GM12878 (cell line): Measurements from ENCODE around the gene TATDN2. TPM values are rescaled to one million over a fixed set of nuclear protein-coding genes. Genes with fewer than 3 reads are reported as not detected.

Experiments
- BCL11A ChIP-seq: IDR thresholded peaks from 2 replicates; pipeline ENCODE4 v1.6.1; 2011; ENCODE audit warnings: low read depth, low read length
- CBFB ChIP-seq: IDR thresholded peaks from 2 replicates; pipeline ENCODE4 v1.6.1; 2016; ENCODE audit warnings: antibody characterized with exemption, low read depth
- CHD2 ChIP-seq: IDR thresholded peaks from 2 replicates; pipeline ENCODE4 v1.6.1; 2011; ENCODE audit warnings: low read depth, low read length, improper control_type of control experiment, borderline replicate concordance
- CREM ChIP-seq: IDR thresholded peaks from 2 replicates; pipeline ENCODE4 v1.6.1; 2014; ENCODE audit warnings: antibody characterized with exemption, low read depth
- DPF2 ChIP-seq: fragments of 450-650 bp; IDR thresholded peaks from 2 replicates; pipeline ENCODE4 v1.6.1; 2017; ENCODE audit warnings: mild to moderate bottlenecking
- HCFC1 ChIP-seq: fragments of 150-350 bp; IDR thresholded peaks from 2 replicates; pipeline ENCODE4 v1.6.1; 2014; ENCODE audit warnings: low read length
- NFIC ChIP-seq: IDR thresholded peaks from 2 replicates; pipeline ENCODE4 v1.6.1; 2012; ENCODE audit warnings: low read depth, mild to moderate bottlenecking, inconsistent platforms, low read length, moderate library complexity
- NRF1 ChIP-seq: conservative IDR thresholded peaks from 2 replicates; pipeline ENCODE4 v1.6.1; 2011; ENCODE audit warnings: mild to moderate bottlenecking, low read depth, low read length, improper control_type of control experiment
- PML ChIP-seq: IDR thresholded peaks from 2 replicates; pipeline ENCODE4 v1.6.1; 2012; ENCODE audit warnings: low read length, inconsistent platforms
- RBBP5 ChIP-seq: fragments of 200-600 bp; sonication (generic); conservative IDR thresholded peaks from 2 replicates; pipeline ENCODE4 v1.6.1; 2016
- SMARCA5 ChIP-seq: fragments of 450-650 bp; IDR thresholded peaks from 2 replicates; pipeline ENCODE4 v1.6.1; 2017; ENCODE audit warnings: mild to moderate bottlenecking
- SPI1 ChIP-seq: IDR thresholded peaks from 2 replicates; pipeline ENCODE4 v1.6.1; 2011; ENCODE audit warnings: low read depth, mild to moderate bottlenecking, low read length, moderate library complexity, borderline replicate concordance; ENCODE audit not compliant: insufficient read depth
- USF1 ChIP-seq: IDR thresholded peaks from 2 replicates; pipeline ENCODE4 v1.6.1; 2011; ENCODE audit warnings: borderline replicate concordance, low read depth, mild to moderate bottlenecking, moderate library complexity, mixed read lengths, low read length; ENCODE audit not compliant: insufficient read depth; ENCODE audit errors: extremely low read length
- ZBTB11 ChIP-seq: fragments of 450-650 bp; formaldehyde crosslinking; IDR thresholded peaks from 2 replicates; pipeline ENCODE4 v1.5.0; 2022; ENCODE audit warnings: mild to moderate bottlenecking, missing genetic modification characterization
- ZBTB4 ChIP-seq: fragments of 450-650 bp; formaldehyde crosslinking; IDR thresholded peaks from 2 replicates; pipeline ENCODE4 v1.4.0; 2022; ENCODE audit warnings: mild to moderate bottlenecking, moderate library complexity
- ZNF207 ChIP-seq: fragments of 450-650 bp; IDR thresholded peaks from 2 replicates; pipeline ENCODE4 v1.6.1; 2014; ENCODE audit warnings: antibody characterized with exemption, mild to moderate bottlenecking, borderline replicate concordance
- ZNF274 ChIP-seq: IDR thresholded peaks from one replicate; pipeline ENCODE4 v1.8.0; 2011; ENCODE audit not compliant: insufficient read length, insufficient read depth
- ZNF687 ChIP-seq: fragments of 450-650 bp; IDR thresholded peaks from 2 replicates; pipeline ENCODE4 v1.6.1; 2017; ENCODE audit warnings: mild to moderate bottlenecking, moderate library complexity
- polyA plus RNA-seq, 11 experiments: library from polyadenylated mRNA; depleted of rRNA in 4 of 11; unstranded in 6 of 11; stranded (reverse) in 5 of 11; fragments of >200 nt; fragmentation: Nextera tagmentation in 4 of 11; fragmentation: Illumina TruSeq in 1 of 11; extraction: Ambion mirVana in 4 of 11; extraction: Trizol in 1 of 11; gene quantifications; 1 replicate in 1 of 11; 2 replicates in 10 of 11; pipeline versions ENCODE4 v1.2.1 to v1.2.3, GENCODE V29; 2011 to 2016; ENCODE audit warnings: inconsistent platforms in 2 of 11, missing spikeins in 2 of 11, low read depth in 1 of 11
- total RNA-seq, 4 experiments: library from RNA; depleted of rRNA in 3 of 4; stranded (reverse); fragments of >200 nt in 3 of 4; fragmentation: Illumina TruSeq in 1 of 4; extraction: Trizol in 1 of 4; gene quantifications; 2 replicates each; pipeline versions ENCODE4 v1.2.1 to v1.2.3, GENCODE V29; 2013 to 2021

Gene TATDN2
- total and polyA plus RNA-seq, 10 of the 15 experiments (the other 5 are each of a cell fraction or from before 2014, with no cell fraction given) = 4.2 to 36.5 (median 15.8) TPM

- TF ChIP-seq ZNF687 (no peak; the same call in none of the 2 replicates), CREM (0 out of 2 replicates have a peak, but pooled peaks have one; percentile 27), DPF2 (peak; percentile 53; the same call in 1 of the 2 replicates), HCFC1 (no peak), ZBTB4 (no peak), SMARCA5 (no peak), ZNF274 (no peak), CHD2 (no peak), SPI1 (peak; percentile 72), PML (no peak), RBBP5 (no peak), CBFB (peak; percentile 38; the same call in 1 of the 2 replicates), ZBTB11 (no peak), USF1 (no peak), NRF1 (no peak), BCL11A (0 out of 2 replicates have a peak, but pooled peaks have one; percentile 2), NFIC (no peak; the same call in 1 of the 2 replicates), ZNF207 (no peak)
Measured at GRCh38 chr3:10223676-10224639, 24.3 kb upstream of the TATDN2 start (continued).
